Epithelial cell of esophagus (primary cell): Measurements from ENCODE around the gene B4GALNT3.

ENCODE experiments used
- DNase-seq: peaks from one replicate; pipeline ENCODE4 v3.0.0; 2010; ENCODE audit warnings: low read depth
- H3K4me3 ChIP-seq: 2 replicates; pipeline ENCODE4 v1.5.1; 2011; ENCODE audit warnings: mild to moderate bottlenecking, low read length, control low read depth
- TF ChIP-seq, protein P1 (sequence below): IDR thresholded peaks from 2 replicates; pipeline ENCODE4 v1.5.1; 2011; ENCODE audit warnings: low read depth, mild to moderate bottlenecking, low read length, control low read depth, inconsistent platforms; ENCODE audit not compliant: insufficient read depth; ENCODE audit errors: missing control alignments

Gene B4GALNT3

DNA sequence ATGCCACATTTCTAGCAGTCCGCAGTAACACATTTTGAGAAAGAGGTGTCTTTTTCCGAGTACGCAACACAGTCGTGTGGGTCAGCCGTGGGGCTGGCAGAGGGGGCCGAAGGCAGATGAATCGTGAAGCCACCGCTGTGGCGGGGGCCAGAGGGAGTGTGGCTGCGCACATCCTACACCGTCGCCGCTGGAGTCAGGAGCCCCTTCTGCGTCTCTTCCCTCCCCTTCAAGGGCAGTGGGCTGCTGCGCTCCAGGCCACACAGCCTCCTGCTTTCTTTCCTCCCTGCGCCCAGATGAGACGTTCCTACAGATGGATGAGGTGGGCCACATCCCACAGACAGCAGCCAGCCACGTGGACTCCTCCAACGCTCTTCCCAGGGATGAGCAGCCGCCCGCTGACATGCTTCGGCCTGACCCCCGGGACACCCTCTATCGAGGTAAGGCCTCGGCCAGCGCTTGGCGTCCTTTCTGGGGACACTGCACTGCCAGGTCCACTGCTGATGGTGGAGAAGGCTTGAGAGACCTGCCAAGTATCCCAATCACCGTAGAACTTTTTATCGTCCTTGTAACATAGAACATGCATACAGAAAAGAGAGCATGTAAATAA, 89.8 kb downstream of the B4GALNT3 start:
- no peak for DNase-seq
- TF ChIP-seq, protein P1, sequence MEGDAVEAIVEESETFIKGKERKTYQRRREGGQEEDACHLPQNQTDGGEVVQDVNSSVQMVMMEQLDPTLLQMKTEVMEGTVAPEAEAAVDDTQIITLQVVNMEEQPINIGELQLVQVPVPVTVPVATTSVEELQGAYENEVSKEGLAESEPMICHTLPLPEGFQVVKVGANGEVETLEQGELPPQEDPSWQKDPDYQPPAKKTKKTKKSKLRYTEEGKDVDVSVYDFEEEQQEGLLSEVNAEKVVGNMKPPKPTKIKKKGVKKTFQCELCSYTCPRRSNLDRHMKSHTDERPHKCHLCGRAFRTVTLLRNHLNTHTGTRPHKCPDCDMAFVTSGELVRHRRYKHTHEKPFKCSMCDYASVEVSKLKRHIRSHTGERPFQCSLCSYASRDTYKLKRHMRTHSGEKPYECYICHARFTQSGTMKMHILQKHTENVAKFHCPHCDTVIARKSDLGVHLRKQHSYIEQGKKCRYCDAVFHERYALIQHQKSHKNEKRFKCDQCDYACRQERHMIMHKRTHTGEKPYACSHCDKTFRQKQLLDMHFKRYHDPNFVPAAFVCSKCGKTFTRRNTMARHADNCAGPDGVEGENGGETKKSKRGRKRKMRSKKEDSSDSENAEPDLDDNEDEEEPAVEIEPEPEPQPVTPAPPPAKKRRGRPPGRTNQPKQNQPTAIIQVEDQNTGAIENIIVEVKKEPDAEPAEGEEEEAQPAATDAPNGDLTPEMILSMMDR = no peak
- no peak overlapping the region for H3K4me3 ChIP-seq

DNA sequence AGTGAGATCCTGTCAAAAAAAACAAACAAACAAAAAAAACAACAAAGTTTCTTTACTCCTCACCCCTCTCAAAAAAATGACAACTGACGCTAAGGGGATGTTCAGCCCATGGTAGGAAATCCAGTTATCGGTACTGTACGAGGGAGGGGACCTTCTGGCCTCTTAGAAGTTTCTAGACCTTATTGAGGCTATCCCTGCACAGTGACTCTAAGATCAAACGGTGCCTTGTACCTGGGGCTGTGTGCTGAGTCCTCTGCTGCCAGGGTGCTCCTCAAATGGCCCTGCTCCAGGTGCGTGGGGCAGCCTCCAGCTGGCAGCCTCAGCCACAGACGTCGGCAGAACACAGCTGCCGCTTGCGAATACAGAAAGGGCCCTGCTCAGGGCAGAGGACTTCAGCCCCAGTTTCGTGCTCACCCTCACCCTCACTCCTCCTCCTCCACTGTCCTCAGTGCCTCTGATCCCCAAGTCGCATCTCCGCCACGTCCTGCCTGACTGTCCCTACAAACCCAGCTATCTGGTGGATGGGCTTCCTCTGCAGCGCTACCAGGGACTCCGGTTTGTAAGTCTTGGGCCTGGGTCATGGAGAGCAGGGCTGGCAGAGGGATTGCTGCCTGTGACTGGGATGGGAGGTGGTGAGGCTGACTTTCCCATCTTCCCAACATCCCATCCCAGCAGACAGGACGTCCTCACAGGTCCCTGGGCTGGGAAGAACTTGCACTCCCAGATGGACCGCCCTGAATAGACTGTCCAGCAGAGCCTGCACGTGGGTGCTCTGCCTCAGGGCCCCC, 90.9 kb downstream of the B4GALNT3 start:
- TF ChIP-seq, protein P1 = no peak
- H3K4me3 ChIP-seq = no peak overlapping the region
- DNase-seq = no peak

DNA sequence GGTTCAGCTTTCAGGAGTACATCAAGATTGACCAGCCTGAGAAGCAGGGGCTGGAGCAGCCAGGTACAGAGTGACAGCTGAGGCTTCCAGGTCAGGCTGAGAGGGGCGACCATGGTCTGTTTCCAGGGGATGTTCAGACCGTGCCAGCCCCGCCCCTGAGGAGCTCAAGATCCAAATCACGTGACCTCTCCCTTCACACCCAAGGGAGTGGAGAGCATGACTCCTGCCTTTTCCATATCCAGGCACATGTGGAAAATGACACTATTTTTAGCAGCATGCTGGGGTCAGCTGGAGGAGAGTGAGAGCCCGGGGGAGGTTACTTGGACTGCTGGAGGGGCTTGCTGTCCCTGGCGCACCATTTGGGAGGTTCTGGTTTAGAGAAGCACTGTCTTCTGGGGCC, 92.7 kb downstream of the B4GALNT3 start:
- TF ChIP-seq, protein P1 = no peak
- DNase-seq = no peak
- H3K4me3 ChIP-seq = no peak overlapping the region

DNA sequence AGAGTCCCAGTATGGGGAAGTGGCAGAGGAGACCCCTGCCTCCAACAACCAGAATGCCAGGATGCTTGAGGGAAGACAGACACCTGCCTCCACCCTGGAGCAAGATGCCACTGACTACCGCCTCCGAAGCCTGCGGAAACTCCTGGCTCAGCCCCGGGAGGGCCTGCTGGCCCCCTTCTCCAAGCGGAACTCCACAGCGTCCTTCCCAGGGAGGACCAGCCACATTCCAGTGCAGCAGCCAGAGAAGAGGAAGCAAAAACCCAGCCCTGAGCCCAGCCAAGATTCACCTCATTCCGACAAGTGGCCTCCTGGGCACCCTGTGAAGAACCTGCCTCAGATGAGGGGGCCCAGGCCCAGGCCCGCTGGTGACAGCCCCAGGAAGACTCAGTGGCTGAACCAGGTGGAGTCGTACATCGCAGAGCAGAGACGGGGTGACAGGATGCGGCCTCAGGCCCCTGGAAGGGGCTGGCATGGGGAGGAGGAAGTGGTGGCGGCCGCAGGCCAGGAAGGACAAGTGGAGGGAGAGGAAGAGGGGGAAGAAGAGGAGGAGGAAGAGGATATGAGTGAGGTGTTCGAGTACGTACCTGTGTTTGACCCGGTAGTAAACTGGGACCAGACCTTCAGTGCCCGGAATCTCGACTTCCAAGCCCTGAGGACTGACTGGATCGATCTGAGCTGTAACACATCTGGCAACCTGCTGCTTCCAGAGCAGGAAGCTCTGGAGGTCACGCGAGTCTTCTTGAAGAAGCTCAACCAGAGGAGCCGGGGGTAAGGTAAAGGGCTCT, 93.7 kb downstream of the B4GALNT3 start:
- no peak for DNase-seq
- H3K4me3 ChIP-seq = no peak overlapping the region
- TF ChIP-seq, protein P1 = no peak

DNA sequence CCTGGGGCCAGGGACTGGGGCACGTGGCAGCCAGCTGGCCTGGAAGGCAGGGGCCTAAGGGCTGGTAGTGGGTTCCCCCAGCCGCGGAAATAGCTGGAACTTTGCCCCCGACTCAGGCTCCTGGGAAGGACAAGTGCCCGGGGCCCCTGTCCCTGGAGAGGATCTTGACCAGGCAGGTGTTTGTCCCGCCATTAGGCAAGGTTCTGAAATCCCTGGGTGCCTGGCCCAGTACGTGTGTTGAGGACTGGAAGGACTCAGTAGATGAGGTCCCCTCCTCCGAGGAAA, 94.2 kb downstream of the B4GALNT3 start:
- TF ChIP-seq, protein P1 = no peak
- H3K4me3 ChIP-seq = no peak overlapping the region
- no peak for DNase-seq

DNA sequence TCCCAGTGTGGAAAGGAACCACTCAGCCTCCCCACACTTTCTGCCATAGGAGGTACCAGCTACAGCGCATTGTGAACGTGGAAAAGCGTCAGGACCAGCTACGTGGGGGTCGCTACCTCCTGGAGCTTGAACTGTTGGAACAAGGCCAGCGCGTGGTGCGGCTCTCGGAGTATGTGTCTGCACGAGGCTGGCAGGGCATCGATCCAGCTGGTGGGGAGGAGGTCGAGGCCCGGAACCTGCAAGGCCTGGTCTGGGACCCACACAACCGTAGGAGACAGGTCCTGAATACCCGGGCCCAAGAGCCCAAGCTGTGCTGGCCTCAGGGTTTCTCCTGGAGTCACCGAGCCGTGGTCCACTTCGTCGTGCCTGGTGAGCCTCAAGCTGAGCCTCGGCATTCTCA, 96.8 kb downstream of the B4GALNT3 start:
- TF ChIP-seq, protein P1 = no peak
- no peak overlapping the region for H3K4me3 ChIP-seq
- DNase-seq = no peak
